ES-I3 (cell line): Measurements from ENCODE around the gene LIX1.

ENCODE experiments used
- H3K36me3 ChIP-seq: 2 replicates; pipeline ENCODE4 v1.6.1; 2013; ENCODE audit warnings: mild to moderate bottlenecking, low read length, control low read depth, moderate library complexity; ENCODE audit not compliant: insufficient read depth
- H3K4me1 ChIP-seq: 2 replicates; pipeline ENCODE4 v1.6.1; 2013; ENCODE audit warnings: mild to moderate bottlenecking, control low read depth, low read length; ENCODE audit not compliant: insufficient read depth
- H3K9ac ChIP-seq: 2 replicates; pipeline ENCODE4 v1.6.1; 2013; ENCODE audit warnings: low read depth, mild to moderate bottlenecking, low read length, moderate library complexity
- H3K9me3 ChIP-seq: 2 replicates; pipeline ENCODE4 v1.6.1; 2013; ENCODE audit warnings: mild to moderate bottlenecking, low read length, moderate library complexity; ENCODE audit not compliant: control insufficient read depth, insufficient read depth

The LIX1 gene

DNA sequence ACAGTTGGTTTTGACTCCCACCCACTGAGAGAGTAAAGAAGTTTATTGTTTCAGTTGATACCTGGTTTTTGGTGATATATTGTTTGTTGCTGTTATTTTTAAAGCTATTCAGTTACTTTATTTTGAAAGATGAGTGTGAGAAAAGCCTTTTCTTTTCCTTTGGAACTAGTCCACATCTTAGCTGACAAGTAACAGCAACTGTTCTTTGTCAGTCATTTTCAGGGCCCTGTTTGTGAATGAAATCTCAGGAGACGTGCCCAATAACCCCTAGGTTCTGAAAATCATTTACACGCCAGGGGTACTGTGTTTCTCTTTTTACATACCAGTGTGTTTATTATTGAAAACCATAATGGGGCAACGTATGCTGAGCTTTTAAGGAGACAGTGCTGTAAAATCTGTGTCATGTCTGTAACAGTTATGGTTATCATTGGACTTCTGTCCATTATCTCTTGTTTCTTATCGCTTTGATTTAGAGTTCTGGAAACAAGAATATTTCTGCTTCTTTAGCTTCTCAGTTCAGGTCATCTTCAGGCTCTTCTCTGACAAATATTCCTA lies 75.0 kb downstream of the LIX1 start:
- Histone ChIP-seq H3K9ac (no peak overlapping the region), H3K4me1 (peaks cover 14% of the 10 kb centered on the region), H3K36me3 (no peaks in the 10 kb centered on the region), H3K9me3 (no peaks in the 10 kb centered on the region)

GRCh38 chr5:97065475-97065874 lies 76.9 kb downstream of the LIX1 start:
- Histone ChIP-seq H3K9me3 (no peaks in the 10 kb centered on the region; the same call in 1 of the 2 replicates), H3K9ac (no peak overlapping the region), H3K4me1 (peaks cover 14% of the 10 kb centered on the region), H3K36me3 (no peaks in the 10 kb centered on the region)

- peaks cover 8% of the 10 kb centered on the region; the same call in 1 of the 2 replicates for H3K9me3 ChIP-seq
- peaks cover 14% of the 10 kb centered on the region for H3K4me1 ChIP-seq
- H3K9ac ChIP-seq: no peak overlapping the region
- no peaks in the 10 kb centered on the region for H3K36me3 ChIP-seq
Observed at GRCh38 chr5:97063251-97063650, 79.2 kb downstream of the LIX1 start.

- peaks cover 8% of the 10 kb centered on the region; the same call in 1 of the 2 replicates for H3K9me3 ChIP-seq
- H3K36me3 ChIP-seq: no peaks in the 10 kb centered on the region
- no peak overlapping the region for H3K9ac ChIP-seq
- H3K4me1 ChIP-seq: peaks cover 14% of the 10 kb centered on the region
Observed at GRCh38 chr5:97062046-97062445, 80.4 kb downstream of the LIX1 start.

GRCh38 chr5:97056263-97056662 lies 86.1 kb downstream of the LIX1 start:
- Histone ChIP-seq H3K9me3 (peaks cover 8% of the 10 kb centered on the region; the same call in 1 of the 2 replicates), H3K36me3 (no peaks in the 10 kb centered on the region), H3K4me1 (no peaks in the 10 kb centered on the region), H3K9ac (no peak overlapping the region)

GRCh38 chr5:97049175-97049574 lies 93.2 kb downstream of the LIX1 start:
- no peaks in the 10 kb centered on the region for H3K36me3 ChIP-seq
- peaks cover 8% of the 10 kb centered on the region for H3K4me1 ChIP-seq
- no peaks in the 10 kb centered on the region for H3K9me3 ChIP-seq
- no peak overlapping the region for H3K9ac ChIP-seq

GRCh38 chr5:97047076-97047475 lies 95.3 kb downstream of the LIX1 start:
- Histone ChIP-seq H3K9ac (no peak overlapping the region), H3K4me1 (peaks cover 16% of the 10 kb centered on the region), H3K9me3 (no peaks in the 10 kb centered on the region), H3K36me3 (no peaks in the 10 kb centered on the region)

DNA sequence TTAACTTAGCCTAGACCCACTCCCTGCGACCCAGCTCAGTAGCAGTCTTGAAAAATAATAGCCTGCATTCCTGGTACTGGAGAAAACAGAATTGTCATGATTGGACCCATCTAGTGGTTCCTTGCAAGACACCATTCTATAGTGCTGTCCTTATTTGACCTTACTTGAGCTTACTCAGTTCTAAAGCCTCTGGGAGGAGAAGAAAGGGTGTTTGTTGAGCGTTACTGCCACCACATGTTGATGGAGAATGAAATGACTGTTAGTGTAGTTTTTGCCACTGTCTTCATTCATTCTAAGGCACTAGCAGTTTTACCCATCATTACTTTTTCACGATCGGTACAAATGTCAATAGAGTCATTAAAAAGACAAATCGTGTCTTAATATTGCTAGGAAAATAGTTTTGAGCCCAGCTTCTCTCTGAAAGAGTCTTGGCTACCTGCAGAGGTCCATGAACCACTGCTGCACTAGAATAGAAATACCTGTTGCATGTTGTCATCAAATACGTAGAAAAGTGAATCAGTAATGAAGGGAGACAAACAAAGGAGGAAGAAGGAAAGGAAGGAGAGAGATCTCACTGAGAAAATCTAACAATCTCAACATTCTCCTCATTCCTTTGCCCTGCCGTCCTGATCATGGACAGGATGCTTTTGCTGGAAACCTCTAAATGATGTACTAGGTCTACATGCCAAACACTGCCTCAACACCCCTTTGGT lies 96.0 kb downstream of the LIX1 start:
- Histone ChIP-seq H3K36me3 (no peaks in the 10 kb centered on the region), H3K4me1 (peaks cover 16% of the 10 kb centered on the region), H3K9ac (no peak overlapping the region), H3K9me3 (no peaks in the 10 kb centered on the region)

GRCh38 chr5:97044052-97044451 lies 98.4 kb downstream of the LIX1 start:
- H3K9ac ChIP-seq: no peak overlapping the region
- peaks cover 16% of the 10 kb centered on the region for H3K4me1 ChIP-seq
- no peaks in the 10 kb centered on the region for H3K36me3 ChIP-seq
- no peaks in the 10 kb centered on the region for H3K9me3 ChIP-seq

- Histone ChIP-seq H3K9ac (no peak overlapping the region), H3K9me3 (no peaks in the 10 kb centered on the region), H3K4me1 (peaks cover 16% of the 10 kb centered on the region), H3K36me3 (no peaks in the 10 kb centered on the region)
Observed at GRCh38 chr5:97043511-97043910, 98.9 kb downstream of the LIX1 start.

- Histone ChIP-seq H3K9me3 (no peaks in the 10 kb centered on the region), H3K9ac (no peak overlapping the region), H3K4me1 (peaks cover 16% of the 10 kb centered on the region), H3K36me3 (no peaks in the 10 kb centered on the region)
Observed at GRCh38 chr5:97042996-97043395, 99.4 kb downstream of the LIX1 start.
